Placental epithelial cell (primary cell): ENCODE measurements around the gene NUMB. TPM values are rescaled to one million over a fixed set of nuclear protein-coding genes. Genes with fewer than 3 reads are reported as not detected.

Experiments
- small RNA-seq: library from RNA; depleted of rRNA; stranded (forward); fragments of <200 nt; gene quantifications from one replicate; pipeline ENCODE3, GENCODE V24; 2012
- total RNA-seq: library from RNA; depleted of rRNA; stranded (reverse); fragments of >200 nt; gene quantifications from 2 replicates; pipeline ENCODE4 v1.2.3, GENCODE V29; 2012

Gene NUMB
- total RNA-seq: 21.6 and 26.1 TPM in 2 replicates

DNA sequence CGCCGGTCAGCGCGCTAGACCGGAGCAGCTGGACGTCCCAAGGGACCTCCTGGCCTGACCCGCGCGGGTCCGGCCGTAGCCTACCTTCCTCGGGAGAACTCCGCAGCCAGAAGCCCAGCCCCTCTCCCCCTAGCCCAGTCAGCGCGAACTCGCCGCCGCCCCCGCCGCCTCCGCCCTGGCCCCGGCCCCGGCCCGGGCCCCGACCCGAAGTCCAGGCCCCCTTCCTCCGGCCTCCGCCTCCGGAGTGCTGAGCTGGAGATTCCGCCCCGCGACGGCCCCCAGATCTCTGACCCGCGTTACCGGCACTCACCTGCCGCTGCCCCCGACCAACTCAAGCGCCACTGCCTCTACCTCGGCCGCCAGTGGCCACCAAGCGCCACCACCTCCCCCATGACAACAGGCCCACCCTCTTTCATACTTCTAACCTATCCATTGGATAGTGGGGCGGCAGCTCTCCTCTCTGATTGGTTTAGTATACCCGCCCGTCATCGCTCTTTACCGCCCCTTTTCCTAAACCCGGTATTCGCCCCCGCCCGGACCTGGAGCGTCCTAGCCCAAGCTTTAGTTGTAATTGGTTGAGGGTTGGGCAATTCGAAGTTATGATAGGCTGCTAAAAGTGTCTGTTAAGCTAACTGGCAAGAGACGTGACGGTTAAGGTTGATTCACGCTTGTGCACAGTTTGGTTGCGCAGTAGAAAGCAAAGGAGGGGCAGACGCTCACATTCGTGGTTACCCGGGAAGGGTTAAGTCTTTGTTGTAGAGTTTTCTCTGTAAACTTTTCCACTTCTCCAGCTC, at the start of gene NUMB:
TSS of gene NUMB (minus strand) at position 364 of the 794 bp plus-strand sequence. CDS start 102,795 bp downstream, outside the sequence.

DNA sequence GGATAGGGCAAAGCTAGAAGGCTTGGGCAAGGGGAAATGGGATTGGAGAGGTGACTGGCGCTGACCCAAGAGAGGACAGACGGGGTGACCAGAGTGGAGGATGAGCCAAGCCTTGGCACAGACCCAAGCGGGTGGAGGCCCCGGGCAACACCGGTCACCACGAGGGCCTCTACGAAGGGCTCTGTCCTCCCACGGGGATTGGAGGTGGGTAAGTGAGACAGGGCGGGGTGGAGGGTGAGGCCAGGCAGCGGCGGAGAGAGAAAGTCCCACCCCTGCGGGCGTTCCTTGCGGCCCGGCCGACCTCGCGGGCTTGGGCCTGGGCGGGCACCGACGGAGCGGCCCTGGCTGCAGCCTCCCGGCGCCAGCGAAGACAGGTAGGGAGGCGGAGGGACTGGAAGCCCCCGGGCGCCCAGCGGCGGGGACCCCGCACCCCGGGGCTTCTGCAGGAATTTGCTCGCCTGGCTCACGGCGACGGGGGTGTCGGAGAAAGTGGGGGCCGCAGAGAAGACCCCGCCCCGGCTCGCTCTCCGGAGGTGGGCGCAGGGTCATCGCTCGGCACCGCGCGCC, 221.0 kb downstream of the NUMB start, which contains the start of gene PAPLN:
TSS of gene PAPLN (plus strand) at position 288 of the 567 bp plus-strand sequence. CDS start 2,273 bp downstream, outside the sequence.

Small RNA genes within 50 kb of the gene (small RNA-seq; reads per million reads assigned to genes)
- gene RNU6-419P: not detected

Other genes with a start within 250 kb of the NUMB start
- 4.4 and 6.7 TPM in 2 replicates for gene PAPLN, start 221.0 kb downstream of the NUMB start, total RNA-seq
- 11.4 and 24.6 TPM in 2 replicates for gene RIOX1, start 32.4 kb upstream of the NUMB start, total RNA-seq
- gene ACOT1, start 78.6 kb upstream of the NUMB start, total RNA-seq: 1.2 and 2.5 TPM in 2 replicates
- under 0.01 and 0.11 TPM in 2 replicates for gene HEATR4, start 100.4 kb upstream of the NUMB start, total RNA-seq
- 17.7 and 26.7 TPM in 2 replicates for gene ACOT2, start 110.7 kb upstream of the NUMB start, total RNA-seq
- gene ACOT4, start 133.3 kb upstream of the NUMB start, total RNA-seq: 0.39 and 3.9 TPM in 2 replicates
- gene ACOT6, start 154.0 kb upstream of the NUMB start, total RNA-seq: 0.39 TPM in 1 of 2 replicates, not detected in the other
- 4.7 and 12.5 TPM in 2 replicates for gene DNAL1, start 186.4 kb upstream of the NUMB start, total RNA-seq